ENCODE data around the gene PCGF3.

DNA sequence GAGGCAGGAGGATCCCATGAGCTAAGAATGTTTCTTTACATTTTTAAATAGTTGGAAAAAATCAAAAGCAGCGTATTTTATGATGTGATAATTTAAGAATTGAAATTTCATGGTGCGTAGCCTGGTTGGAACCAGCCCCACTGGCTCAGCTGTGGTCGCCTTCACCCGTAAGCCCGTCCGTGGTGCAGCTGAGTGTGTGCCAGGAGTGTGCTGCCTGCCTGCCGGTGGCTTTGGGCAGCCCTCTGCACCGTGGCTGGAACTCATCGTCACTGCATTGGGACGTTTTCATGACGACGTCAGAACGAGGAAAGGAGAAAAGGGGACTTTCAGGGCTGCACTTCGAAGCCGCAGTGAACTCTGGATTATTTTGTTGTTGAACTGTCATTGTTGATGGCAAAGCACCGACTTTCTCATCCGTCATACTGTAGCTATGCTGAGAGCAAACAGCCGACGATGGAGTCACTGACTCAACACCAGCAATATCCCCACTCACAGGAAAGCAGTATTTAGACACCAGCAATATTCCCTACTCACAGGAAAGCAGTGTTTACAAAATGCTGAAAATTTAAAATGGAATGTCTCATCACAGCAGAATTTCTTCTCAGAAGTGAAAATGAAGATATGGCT, 35.1 kb downstream of the PCGF3 start:
- TF ChIP-seq, protein P1, sequence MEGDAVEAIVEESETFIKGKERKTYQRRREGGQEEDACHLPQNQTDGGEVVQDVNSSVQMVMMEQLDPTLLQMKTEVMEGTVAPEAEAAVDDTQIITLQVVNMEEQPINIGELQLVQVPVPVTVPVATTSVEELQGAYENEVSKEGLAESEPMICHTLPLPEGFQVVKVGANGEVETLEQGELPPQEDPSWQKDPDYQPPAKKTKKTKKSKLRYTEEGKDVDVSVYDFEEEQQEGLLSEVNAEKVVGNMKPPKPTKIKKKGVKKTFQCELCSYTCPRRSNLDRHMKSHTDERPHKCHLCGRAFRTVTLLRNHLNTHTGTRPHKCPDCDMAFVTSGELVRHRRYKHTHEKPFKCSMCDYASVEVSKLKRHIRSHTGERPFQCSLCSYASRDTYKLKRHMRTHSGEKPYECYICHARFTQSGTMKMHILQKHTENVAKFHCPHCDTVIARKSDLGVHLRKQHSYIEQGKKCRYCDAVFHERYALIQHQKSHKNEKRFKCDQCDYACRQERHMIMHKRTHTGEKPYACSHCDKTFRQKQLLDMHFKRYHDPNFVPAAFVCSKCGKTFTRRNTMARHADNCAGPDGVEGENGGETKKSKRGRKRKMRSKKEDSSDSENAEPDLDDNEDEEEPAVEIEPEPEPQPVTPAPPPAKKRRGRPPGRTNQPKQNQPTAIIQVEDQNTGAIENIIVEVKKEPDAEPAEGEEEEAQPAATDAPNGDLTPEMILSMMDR (conservative IDR thresholded peaks at IDR 0.05) = no peak
- TF ChIP-seq ZFX (IDR thresholded peaks at IDR 0.05) = no peak
